Hepatocyte (in vitro differentiated cells): Measurements from ENCODE around the gene CLIC2.

ENCODE experiments used
- EZH2phosphoT487 ChIP-seq: fragments of 200-600 bp; sonication (generic); IDR thresholded peaks from one replicate; pipeline ENCODE4 v1.6.1; 2018; ENCODE audit warnings: antibody characterized with exemption, mild to moderate bottlenecking, low read depth, moderate library complexity; ENCODE audit not compliant: unreplicated experiment, severe bottlenecking
- TF ChIP-seq, protein P1 (sequence below): fragments of 200-600 bp; sonication (generic); IDR thresholded peaks from 2 replicates; pipeline ENCODE4 v1.5.1; 2016; ENCODE audit warnings: antibody characterized with exemption, mild to moderate bottlenecking; ENCODE audit not compliant: poor library complexity

DNA sequence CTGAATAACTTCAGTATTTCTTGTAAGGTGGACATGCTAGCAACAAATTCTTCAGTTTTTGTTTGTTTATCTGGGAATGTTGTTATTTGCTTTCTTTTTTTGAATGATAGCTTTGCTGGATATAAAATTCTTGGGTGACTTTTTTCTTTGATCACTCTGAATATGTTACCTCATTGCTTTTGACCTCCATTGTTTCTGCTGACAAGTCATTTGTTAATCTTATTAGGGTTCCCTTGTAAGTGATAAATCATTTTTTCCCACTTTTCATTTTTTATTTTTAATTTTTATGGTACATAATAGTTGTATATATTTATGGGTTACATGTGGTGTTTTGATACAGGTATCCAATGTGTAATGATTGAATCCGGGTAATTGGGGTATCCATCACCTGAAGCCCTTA is 63.4 kb downstream of the CLIC2 start:
- TF ChIP-seq, protein P1, sequence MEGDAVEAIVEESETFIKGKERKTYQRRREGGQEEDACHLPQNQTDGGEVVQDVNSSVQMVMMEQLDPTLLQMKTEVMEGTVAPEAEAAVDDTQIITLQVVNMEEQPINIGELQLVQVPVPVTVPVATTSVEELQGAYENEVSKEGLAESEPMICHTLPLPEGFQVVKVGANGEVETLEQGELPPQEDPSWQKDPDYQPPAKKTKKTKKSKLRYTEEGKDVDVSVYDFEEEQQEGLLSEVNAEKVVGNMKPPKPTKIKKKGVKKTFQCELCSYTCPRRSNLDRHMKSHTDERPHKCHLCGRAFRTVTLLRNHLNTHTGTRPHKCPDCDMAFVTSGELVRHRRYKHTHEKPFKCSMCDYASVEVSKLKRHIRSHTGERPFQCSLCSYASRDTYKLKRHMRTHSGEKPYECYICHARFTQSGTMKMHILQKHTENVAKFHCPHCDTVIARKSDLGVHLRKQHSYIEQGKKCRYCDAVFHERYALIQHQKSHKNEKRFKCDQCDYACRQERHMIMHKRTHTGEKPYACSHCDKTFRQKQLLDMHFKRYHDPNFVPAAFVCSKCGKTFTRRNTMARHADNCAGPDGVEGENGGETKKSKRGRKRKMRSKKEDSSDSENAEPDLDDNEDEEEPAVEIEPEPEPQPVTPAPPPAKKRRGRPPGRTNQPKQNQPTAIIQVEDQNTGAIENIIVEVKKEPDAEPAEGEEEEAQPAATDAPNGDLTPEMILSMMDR = no peak
- no peak for TF ChIP-seq EZH2phosphoT487
